Muscle layer of colon (tissue), 2 donors: ENCODE results near the gene PRRG2.
A peak's percentile ranks its signal among the peaks of the same experiment; 100 is the strongest.

ENCODE experiments used
- H3K27ac ChIP-seq: one replicate; pipeline ENCODE4 v1.7.0; 2013; ENCODE audit warnings: low read depth, mild to moderate bottlenecking, low read length, moderate library complexity
- H3K27me3 ChIP-seq, 2 donors: one replicate each; pipeline ENCODE4 v1.7.0; 2013; ENCODE audit warnings: low read length in 2 of 2, mild to moderate bottlenecking in 2 of 2; ENCODE audit not compliant: insufficient read depth in 2 of 2, control insufficient read depth in 1 of 2
- H3K36me3 ChIP-seq: one replicate; pipeline ENCODE4 v1.7.0; 2013; ENCODE audit warnings: mild to moderate bottlenecking, low read length; ENCODE audit not compliant: insufficient read depth
- H3K4me1 ChIP-seq: one replicate; pipeline ENCODE4 v1.7.0; 2013; ENCODE audit warnings: mild to moderate bottlenecking, low read length; ENCODE audit not compliant: insufficient read depth
- H3K4me3 ChIP-seq, 2 donors: one replicate each; pipeline ENCODE4 v1.7.0; 2013; ENCODE audit warnings: low read length in 2 of 2, low read depth in 1 of 2, mild to moderate bottlenecking in 1 of 2, moderate library complexity in 1 of 2
- H3K9ac ChIP-seq: one replicate; pipeline ENCODE4 v1.7.0; 2013; ENCODE audit warnings: low read length
- H3K9me3 ChIP-seq: one replicate; pipeline ENCODE4 v1.7.0; 2013; ENCODE audit warnings: mild to moderate bottlenecking, low read length
- donor health status: abdominal sarcoma.
- donor health status: Adenocarcinoma of cecum.

The PRRG2 gene

DNA sequence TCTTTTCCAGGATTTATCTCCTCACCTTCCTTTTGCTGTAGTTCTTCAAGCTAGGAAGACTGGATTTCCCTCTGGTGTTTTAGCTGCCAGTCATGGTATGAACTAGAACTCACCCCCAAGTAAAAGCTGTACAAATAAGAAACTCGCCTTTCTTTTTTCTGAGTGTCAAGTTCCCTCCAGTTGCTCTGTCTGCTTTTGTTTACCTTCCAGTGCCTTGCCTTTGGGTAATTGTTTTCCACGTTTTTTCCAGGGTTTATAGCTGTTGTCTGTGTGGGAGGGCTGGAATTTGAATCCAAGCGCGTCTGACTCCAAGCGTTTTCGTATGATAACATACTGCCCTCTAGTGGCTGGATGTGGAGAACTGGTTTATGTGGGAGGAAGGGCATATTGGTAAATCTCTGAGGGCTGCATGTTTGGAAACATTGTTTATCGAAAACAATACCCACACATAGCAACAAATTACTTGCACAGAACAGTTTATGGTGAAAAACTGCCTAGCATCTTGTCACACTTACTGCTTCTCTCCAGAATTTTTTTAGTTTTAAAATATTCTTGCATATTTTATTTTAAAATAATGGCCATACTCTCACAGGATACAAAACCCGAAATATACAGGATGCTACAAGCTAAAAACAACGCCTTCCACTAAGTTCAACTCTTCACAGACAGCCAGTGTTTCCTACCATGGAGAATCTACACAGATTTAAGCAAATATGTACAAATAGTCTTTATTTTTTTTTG, 34.1 kb upstream of the PRRG2 start:
- no peaks in the 10 kb centered on the region for H3K9me3 ChIP-seq
- H3K4me3 ChIP-seq, result no peak overlapping the region
- peaks cover 5% of the 10 kb centered on the region for H3K36me3 ChIP-seq
- H3K27ac ChIP-seq, result no peak overlapping the region
- no peak overlapping the region for H3K9ac ChIP-seq
- peaks cover 4% of the 10 kb centered on the region for H3K4me1 ChIP-seq
- H3K27me3 ChIP-seq, result no peaks in the 10 kb centered on the region

DNA sequence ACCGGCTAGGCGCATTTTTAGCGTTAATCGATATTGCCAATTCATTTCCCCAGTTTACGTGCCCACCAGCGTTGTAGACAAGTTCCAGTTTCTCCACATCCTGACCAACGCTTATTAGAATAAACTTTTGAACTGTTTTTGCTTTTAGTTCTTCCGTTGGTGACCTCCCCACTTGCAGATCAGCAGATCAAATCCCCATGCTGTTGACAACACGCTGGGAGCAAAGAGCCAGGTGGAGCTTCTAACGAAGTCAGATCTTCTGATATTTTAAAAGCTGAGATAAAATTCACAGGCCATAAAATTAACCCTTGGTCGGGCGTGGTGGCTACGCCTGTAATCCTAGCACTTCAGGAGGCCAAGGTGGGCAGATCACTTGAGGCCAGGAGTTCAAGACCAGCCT, 32.1 kb upstream of the PRRG2 start:
- H3K36me3 ChIP-seq, result no peaks in the 10 kb centered on the region
- H3K27ac ChIP-seq, result no peak overlapping the region
- no peak overlapping the region for H3K4me3 ChIP-seq
- H3K4me1 ChIP-seq, result peaks cover 4% of the 10 kb centered on the region
- no peak overlapping the region for H3K9ac ChIP-seq
- H3K9me3 ChIP-seq, result no peaks in the 10 kb centered on the region
- no peaks in the 10 kb centered on the region for H3K27me3 ChIP-seq

DNA sequence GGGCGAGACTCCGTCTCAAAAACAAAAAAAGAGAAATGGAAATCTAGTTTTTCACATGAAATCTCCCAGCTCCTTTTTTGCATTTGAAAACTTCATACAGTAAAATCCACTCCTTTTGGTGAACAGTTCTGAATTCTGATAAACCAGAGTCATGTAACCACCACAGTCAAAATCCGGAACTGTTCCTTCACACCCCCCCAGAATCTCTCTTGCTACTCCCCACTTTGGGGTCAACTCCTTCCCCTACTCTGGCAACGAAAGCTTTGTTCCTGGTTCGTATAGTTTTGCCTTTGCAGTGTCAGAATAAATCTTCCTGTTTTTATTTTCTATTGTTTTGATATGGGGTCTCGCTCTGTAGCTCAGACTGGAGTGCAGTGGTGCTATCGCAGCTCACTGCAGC, 29.6 kb upstream of the PRRG2 start:
- no peaks in the 10 kb centered on the region for H3K9me3 ChIP-seq
- no peak overlapping the region for H3K9ac ChIP-seq
- H3K4me1 ChIP-seq, result peaks cover 6% of the 10 kb centered on the region
- H3K27ac ChIP-seq, result no peak overlapping the region
- no peaks in the 10 kb centered on the region for H3K27me3 ChIP-seq
- no peaks in the 10 kb centered on the region for H3K36me3 ChIP-seq
- no peak overlapping the region for H3K4me3 ChIP-seq

DNA sequence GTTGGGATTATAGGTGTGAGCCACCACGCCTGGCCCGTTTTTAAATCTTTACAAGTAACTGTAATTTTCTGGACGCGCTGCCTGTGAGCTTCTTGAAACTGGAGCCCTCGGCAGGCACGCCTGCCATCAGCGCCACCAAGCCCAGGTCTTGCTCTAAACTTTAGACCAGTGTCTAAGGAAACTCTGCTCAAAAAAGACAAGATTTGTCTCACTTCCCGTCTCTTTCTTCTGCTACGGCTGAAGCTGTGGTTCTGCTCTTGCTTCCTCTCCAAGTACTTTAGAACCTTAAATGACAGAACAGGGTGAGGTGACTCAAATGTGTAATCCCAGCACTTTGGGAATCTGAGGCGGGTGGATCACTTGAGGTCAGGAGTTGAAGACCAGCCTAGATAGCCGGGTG, 28.4 kb upstream of the PRRG2 start:
- Histone ChIP-seq H3K4me1 (peaks cover 3% of the 10 kb centered on the region), H3K36me3 (peaks cover 8% of the 10 kb centered on the region), H3K27ac (no peak overlapping the region), H3K9me3 (no peaks in the 10 kb centered on the region), H3K9ac (no peak overlapping the region), H3K4me3 (no peak overlapping the region), H3K27me3 (no peaks in the 10 kb centered on the region)

DNA sequence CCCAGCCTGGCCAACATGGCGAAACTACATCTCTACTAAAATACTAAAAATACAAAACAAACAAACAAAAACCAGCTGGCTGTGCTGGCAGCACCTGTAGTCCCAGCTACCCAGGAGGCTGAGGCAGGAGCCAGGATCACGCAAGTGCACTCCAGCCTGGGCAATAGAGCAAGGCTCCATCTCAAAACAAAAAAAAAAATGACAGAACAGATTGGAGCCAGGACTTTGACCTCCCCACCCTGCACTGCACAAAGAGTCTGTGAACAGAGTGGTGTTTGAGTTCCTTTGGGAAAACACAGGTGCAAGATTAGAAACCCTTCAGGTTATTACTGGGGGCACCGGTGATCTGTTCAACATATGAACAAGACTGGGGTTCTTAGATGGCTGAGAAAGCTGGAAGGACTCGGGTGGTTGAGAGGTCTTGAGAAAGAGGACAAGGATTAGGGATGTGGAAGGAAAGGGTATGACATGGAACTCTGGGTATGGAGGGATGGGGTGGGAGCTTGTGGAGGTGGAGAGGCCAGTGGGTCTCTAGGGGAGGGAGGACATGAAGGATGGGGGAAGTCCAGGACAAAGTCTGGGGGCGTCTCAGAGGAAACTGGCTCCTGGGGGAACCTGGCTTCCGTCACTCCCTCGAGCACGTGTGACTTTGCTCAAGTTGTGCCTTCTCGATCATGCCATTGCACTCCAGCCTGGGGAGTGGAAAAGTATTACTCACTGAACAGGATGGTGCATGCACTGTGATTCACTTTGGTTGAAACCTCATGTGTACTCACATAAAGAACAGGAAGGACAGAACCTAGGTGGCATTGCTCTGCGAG, 27.5 kb upstream of the PRRG2 start:
- no peak overlapping the region for H3K27ac ChIP-seq
- H3K27me3 ChIP-seq, result no peaks in the 10 kb centered on the region
- peaks cover 3% of the 10 kb centered on the region for H3K4me1 ChIP-seq
- H3K36me3 ChIP-seq, result peaks cover 13% of the 10 kb centered on the region
- no peaks in the 10 kb centered on the region for H3K9me3 ChIP-seq
- H3K4me3 ChIP-seq, result no peak overlapping the region
- no peak overlapping the region for H3K9ac ChIP-seq

DNA sequence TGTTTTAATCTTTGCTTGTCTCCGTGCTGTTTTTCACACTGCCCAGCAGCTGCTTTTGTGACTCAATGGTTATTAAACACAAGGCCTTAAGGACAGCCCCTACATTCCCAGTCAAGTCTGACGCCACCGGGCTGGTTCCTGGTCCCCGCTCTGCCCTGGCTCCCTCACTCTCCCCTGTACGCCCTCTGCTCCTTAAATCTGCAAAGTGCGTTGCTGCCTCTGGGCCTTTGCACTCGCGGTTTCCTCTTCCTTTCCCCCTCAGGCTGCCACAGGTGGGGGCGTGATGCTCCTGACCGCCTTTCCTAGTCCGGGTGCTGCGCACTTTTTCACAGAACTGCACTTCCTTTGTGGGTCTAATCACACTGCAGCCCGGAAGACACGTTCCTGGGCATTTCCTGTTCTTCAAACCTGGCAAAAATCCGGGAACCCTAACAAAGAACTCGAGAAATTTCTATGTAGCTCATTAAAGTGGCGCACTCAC, 26.4 kb upstream of the PRRG2 start:
- peaks cover 24% of the 10 kb centered on the region for H3K36me3 ChIP-seq
- H3K4me3 ChIP-seq, result no peak overlapping the region
- H3K9ac ChIP-seq, result no peak overlapping the region
- H3K27me3 ChIP-seq, result no peaks in the 10 kb centered on the region
- H3K4me1 ChIP-seq, result peaks cover 3% of the 10 kb centered on the region
- no peaks in the 10 kb centered on the region for H3K9me3 ChIP-seq
- no peak overlapping the region for H3K27ac ChIP-seq

DNA sequence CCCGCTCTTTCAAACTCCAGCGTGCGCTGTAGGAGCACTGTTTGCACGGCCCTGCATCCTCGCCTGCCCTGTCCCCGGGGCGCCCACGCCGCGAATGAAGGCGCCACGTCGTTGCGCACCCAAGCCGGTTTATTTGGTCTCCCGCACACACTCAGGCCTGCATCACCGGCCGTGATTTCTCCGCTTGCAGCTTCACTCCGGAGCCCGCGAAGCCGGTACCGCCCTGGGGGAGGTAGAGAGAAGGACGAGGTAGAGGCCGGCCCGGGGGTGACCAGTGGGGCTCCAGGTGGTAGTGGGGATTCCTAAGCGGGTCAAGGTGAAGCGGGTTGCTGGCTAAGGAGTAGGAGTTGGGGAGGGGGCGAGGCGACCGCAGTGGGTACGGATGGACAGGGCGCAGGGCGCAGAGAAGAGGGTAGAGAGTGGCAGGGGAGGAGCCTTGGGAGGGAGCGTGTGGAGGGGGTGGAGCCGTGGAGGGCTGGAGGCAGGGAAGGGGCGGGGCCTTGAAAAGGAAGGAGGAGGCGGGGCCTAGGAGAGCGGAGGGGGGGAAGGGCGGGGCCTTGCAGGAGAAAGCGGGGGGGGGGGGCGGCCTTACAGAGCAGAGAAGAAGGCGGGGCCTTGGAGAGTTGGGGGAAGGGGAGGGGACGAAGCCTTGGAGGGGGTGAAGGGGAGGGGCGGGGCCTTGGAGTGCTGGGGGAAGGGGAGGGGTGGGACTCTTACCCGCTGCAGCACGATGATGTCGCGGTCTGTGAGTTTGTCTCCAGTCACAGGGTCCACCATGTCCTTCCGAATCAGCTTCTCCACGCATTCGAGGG, 25.3 kb upstream of the PRRG2 start:
- H3K4me1 ChIP-seq, result peaks cover 3% of the 10 kb centered on the region
- H3K27me3 ChIP-seq, result no peaks in the 10 kb centered on the region
- H3K4me3 ChIP-seq, result no peak overlapping the region
- no peak overlapping the region for H3K9ac ChIP-seq
- peak overlapping the region; percentile 7 for H3K27ac ChIP-seq
- no peaks in the 10 kb centered on the region for H3K9me3 ChIP-seq
- peaks cover 24% of the 10 kb centered on the region for H3K36me3 ChIP-seq

DNA sequence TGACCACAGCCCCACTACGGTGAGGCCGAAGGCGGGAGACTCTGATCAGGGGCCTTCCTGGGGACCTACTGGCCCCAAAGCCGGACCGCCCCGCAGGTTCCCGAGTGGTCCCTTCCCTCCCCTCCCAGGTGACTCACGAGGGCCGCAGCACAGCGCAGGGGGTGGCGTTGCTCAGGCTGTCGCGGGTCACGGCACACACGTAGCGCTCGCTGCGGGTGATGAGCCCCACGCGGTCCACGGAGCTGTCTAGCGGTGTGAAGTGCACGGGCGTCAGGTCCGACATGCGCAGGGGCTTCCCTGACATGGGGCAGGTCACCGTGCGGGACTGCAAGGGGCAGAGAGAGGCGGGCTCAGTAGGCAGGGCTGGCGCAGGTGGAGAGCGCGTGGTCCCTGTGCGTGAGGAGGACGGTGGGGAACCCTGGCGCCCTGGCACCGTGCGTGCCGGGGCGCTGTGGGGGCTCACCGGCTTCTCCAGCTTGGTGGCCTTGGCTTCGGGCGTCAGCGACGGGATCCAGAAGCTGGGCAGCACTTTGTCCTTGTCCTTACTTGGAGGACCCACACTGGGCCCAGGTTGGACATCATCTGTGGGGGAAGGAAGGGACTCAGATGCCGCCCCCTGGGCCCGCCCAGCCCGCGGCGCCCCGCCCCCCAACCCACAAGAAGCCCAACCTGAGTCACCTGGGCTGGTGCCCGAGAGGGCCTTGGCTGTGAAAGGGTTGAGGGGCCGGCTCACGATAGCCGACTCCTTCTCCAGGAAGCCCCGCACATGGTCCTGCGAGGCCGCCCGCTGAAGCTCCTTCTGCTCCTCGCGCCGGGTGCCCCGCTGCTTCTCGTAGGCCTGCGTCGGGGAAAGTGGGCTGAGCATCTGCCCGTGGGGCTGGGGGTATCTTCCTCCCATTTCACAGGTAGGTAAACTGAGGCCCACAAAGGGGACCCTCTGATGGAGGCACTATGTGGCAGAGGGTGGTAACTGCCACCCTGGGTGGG, 24.4 kb upstream of the PRRG2 start:
- Histone ChIP-seq H3K4me3 (no peak overlapping the region), H3K27me3 (no peaks in the 10 kb centered on the region), H3K36me3 (peaks cover 24% of the 10 kb centered on the region), H3K27ac (peak overlapping the region; percentile 32), H3K9me3 (no peaks in the 10 kb centered on the region), H3K4me1 (peaks cover 3% of the 10 kb centered on the region), H3K9ac (no peak overlapping the region)

DNA sequence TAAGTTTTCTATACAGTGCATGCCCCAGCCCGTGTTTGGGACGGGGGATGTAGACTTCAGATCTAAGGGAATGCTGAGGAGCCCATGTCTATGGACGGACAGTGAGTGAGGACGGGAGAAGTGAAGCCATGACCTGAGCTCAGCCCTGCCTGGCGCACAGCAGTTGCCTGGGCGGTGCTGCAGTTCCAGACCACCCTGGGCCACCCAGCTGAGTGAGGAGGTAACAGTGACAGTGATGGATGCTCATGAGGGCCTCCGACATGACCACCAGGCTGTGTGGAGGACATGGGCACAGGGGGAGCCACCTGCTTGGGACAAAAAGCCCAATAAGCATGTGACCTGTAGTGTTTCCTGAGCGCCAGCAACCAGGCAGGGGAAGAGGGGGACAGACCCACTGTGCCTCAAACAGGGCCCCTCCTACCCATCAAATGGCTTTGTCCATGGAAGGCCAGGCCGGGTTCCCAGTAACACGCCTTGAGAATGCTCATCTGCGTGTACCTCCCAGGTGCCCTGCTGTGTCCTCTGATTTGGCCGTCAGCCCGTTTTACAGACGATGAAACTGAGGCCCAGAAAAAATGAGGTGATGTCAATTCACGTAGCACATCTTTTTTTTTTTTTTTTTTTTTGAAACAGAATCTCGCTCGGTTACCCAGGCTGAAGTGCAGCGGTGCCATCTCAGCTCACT, 23.3 kb upstream of the PRRG2 start:
- Histone ChIP-seq H3K4me3 (no peak overlapping the region), H3K4me1 (peaks cover 3% of the 10 kb centered on the region), H3K9me3 (no peaks in the 10 kb centered on the region), H3K27ac (no peak overlapping the region), H3K36me3 (peaks cover 24% of the 10 kb centered on the region), H3K9ac (no peak overlapping the region), H3K27me3 (no peaks in the 10 kb centered on the region)

DNA sequence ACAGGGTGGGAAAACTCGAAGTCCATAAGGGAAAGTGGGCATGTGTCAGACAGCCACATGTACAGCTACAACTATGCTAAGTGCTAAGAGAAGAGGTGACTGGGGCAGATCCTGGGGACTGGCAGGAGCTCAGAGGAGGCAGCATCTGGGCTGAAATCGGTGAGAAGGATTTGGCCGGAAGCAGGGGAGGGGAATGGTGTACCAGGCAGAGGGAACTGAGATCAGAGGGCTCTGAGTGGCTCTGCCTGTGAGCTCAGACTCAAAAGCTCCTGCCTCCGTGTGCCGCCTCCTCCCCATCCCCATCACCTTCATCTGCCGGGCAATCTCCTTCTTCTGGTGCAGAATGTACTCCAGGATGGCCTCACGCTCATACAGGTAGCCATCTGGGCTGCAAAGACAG, 22.5 kb upstream of the PRRG2 start:
- Histone ChIP-seq H3K27me3 (no peaks in the 10 kb centered on the region), H3K27ac (no peak overlapping the region), H3K9ac (no peak overlapping the region), H3K4me3 (no peak overlapping the region), H3K36me3 (peaks cover 24% of the 10 kb centered on the region), H3K9me3 (no peaks in the 10 kb centered on the region), H3K4me1 (peaks cover 3% of the 10 kb centered on the region)
